ENCODE data around the gene COL8A2.
A peak's percentile ranks its signal among the peaks of the same experiment; 100 is the strongest.

The COL8A2 gene

DNA sequence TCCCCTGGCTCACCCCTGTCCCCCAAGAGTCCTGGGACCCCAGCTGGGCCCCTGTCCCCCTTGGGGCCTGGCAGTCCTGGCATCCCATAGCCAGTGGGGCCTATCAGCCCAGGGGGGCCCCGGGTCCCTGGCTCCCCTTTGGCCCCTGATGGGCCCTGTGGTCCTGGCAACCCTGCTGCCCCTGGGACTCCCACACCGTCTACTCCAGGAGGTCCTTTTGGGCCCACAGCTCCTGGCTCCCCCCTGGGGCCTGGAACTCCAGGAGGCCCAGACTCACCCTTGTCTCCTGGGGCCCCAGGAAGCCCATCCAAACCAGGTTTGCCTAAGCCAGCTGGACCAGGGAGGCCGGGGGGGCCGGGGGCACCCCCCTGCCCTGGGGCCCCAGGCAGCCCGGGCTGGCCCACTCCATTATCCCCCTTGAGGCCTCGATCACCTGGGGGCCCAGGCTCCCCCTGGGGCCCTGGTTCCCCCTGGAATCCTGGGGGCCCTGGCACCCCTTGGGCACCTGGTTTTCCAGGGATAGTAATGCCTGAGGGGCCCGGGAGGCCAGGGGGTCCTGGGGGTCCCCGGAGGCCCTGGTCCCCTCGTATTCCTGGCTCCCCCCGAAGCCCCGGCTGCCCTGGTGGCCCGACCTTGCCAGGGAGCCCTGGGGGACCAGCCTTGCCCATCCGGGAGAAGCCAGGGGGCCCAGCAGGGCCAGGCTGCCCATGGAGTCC, 26.2 kb downstream of the COL8A2 start:
- TF ChIP-seq ZFX (IDR thresholded peaks at IDR 0.05; ENCODE audit: borderline replicate concordance) = no peak
- TF ChIP-seq, protein P1, sequence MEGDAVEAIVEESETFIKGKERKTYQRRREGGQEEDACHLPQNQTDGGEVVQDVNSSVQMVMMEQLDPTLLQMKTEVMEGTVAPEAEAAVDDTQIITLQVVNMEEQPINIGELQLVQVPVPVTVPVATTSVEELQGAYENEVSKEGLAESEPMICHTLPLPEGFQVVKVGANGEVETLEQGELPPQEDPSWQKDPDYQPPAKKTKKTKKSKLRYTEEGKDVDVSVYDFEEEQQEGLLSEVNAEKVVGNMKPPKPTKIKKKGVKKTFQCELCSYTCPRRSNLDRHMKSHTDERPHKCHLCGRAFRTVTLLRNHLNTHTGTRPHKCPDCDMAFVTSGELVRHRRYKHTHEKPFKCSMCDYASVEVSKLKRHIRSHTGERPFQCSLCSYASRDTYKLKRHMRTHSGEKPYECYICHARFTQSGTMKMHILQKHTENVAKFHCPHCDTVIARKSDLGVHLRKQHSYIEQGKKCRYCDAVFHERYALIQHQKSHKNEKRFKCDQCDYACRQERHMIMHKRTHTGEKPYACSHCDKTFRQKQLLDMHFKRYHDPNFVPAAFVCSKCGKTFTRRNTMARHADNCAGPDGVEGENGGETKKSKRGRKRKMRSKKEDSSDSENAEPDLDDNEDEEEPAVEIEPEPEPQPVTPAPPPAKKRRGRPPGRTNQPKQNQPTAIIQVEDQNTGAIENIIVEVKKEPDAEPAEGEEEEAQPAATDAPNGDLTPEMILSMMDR (IDR thresholded peaks at IDR 0.05) = no peak
- no peak overlapping the region for H3K27ac ChIP-seq

DNA sequence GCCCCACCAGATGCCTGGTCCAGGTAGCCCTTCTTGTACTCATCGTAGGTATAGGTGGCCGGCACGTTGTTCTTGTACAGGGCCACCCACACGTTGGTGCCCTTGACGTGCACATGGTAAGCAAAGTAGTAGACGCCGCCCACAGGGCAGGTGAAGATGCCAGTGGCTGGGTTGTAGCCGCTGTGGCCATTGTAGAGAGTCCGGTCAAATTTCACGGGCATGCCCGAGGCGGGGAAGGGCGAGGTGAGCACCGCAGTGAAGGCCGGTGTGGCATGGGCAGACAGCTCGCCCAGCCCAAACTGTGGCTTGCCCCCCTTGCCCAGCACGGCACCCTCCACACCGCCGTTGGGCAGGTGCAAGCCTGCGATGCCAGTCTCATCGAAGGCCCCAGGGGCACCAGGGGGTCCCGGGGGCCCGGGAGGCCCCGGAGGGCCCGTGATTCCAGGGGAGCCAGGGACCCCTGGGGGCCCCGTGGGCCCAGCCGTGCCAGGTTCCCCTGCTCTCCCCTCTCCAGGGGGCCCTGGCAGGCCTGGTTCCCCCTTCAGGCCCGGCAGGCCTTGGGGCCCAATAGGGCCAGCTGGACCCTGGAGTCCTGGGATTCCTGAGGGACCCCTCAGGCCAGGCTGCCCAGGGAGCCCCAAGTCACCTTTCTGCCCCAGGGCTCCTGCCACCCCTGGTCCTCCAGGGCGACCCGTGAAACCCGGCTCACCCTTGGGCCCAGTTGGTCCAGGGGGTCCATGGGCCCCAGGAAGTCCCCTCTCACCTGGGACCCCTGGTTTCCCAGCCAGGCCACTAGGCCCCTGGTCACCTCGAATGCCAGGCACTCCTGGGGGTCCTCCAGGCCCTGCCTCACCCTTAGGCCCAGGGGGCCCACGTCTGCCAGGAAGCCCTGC, 27.1 kb downstream of the COL8A2 start:
- no peak for TF ChIP-seq ZFX (IDR thresholded peaks at IDR 0.05; ENCODE audit: borderline replicate concordance)
- TF ChIP-seq, protein P1 (IDR thresholded peaks at IDR 0.05) = no peak
- 0 out of 2 replicates have a peak overlapping the region, but pooled peaks have one; percentile 8 for H3K27ac ChIP-seq

DNA sequence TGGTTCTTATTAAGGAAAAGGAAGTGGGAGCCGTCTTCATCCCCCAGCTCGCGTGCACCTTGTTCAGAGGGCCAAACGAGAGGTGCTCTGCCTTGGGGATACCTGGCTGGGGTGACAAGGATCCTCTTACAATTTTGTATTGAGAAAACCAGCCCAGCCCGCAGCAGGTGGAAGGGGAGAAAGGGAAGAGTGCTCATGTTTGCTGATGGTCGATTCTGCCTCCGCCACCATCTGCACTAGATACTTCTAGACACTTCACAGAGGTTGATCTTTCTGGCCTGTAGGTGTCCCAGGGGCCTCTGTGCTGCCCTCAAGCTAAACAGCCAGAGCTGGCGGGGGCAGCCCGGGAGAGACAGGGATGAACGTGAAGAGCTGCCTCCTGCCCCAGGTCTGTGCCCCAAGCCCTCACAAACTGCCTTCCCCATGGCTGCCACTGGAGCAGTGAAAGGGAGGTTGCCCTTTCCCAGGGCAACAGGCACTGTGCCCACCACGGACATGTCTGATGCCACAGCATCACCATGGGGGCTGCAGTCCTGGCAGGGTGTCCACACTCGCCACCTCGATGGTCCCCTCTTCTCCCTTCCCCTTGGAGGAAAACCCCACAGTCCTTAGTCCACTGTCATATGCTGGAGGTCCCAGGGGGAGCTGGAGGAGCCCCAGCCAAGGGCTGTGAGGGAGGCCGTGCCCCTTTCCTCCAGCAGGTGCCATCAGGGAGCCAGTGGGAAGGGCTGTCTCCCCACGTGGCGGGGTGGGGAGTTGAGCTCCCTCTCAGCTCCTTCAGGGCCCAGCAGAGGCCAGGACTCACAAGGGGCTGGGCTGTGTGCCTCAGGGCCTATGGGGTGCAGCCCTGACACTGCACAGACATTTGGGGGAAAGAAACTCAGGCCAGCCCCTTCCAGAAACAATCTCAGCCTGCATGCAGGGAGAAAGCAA, 28.3 kb downstream of the COL8A2 start:
- no peak for TF ChIP-seq ZFX (IDR thresholded peaks at IDR 0.05; ENCODE audit: borderline replicate concordance)
- H3K27ac ChIP-seq = 0 out of 2 replicates have a peak overlapping the region, but pooled peaks have one; percentile 8

DNA sequence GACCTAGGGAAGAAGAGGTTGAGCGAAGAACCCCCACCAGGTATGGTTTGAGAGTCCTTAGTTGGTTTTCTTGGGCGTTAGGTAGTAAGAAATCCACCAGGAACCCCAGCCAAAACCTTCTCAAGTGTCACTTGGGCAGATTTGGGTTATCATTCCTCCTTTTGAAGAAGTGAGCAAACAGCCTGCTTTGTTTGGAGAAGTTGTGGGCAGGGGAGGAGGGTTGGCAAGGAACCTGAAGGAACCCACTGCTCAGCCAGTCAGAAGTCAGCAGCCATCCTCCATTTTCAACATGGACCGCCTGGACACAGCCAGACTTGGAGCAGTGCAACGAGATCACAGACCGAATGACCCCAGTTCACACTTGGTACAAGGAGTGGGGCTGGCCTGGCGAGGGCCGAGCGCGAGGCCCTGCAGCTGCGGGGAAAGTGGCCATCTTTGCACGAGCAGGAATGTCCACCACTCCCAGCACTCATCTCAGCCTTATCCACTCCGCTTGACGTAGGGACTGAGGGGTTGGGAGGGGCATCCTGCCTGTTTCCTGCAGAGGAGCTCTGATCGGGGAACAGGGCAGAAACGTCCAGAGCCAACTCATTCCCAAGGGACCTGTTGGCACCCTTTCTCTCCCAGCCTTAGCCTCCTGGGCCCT, 29.1 kb downstream of the COL8A2 start:
- TF ChIP-seq ZFX (IDR thresholded peaks at IDR 0.05; ENCODE audit: borderline replicate concordance) = no peak
- TF ChIP-seq, protein P1 (IDR thresholded peaks at IDR 0.05) = no peak
- no peak overlapping the region for H3K27ac ChIP-seq

DNA sequence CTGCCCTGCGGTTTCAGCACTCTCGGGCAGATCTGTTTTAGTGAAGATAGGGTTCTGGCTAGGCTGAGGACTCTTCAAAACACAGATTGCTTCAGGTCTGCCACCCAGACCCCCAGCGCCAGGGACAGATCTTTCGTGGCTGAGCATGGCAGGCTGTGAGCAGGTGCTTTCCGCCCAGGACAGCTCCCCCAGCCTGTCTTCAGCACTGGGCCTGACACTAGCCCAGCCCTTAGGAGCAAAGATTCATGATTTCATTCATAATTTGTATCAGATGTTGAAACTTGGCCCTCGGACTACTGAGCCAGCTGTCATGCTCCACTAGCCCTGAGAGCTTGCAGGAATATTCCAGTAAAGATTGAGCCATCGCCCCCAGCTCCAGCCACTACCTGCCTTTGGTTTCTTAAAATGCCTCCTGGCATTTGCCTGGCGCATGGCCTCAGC, 30.4 kb downstream of the COL8A2 start:
- no peak overlapping the region for H3K27ac ChIP-seq
- TF ChIP-seq, protein P1 (IDR thresholded peaks at IDR 0.05) = no peak
- no peak for TF ChIP-seq ZFX (IDR thresholded peaks at IDR 0.05; ENCODE audit: borderline replicate concordance)

DNA sequence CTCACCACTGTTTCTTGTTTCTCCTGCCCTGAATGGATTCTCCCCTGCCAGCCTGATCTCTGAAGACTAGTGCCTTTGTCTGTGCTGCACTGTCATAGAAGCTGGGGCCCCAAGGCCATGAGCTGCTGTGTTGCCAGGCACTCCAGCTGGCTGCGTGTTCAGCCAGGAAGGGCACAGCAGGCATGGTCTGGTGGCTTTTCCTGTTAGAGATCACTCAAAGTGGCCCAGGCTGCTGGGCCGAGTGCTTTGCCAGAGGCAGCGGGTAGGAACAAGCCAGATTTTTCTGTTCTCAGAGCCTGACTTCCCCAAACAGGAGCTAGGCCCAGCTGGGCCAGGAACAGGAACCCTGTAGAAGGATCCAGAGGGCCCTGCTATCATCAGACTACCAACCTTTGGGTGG, 31.1 kb downstream of the COL8A2 start:
- TF ChIP-seq ZFX (IDR thresholded peaks at IDR 0.05; ENCODE audit: borderline replicate concordance) = no peak
- TF ChIP-seq, protein P1 (IDR thresholded peaks at IDR 0.05) = no peak
- no peak overlapping the region for H3K27ac ChIP-seq
